ENCODE data around the gene SCO2. TPM values are rescaled to one million over a fixed set of nuclear protein-coding genes. Genes with fewer than 3 reads are reported as not detected.

SCO2 gene
- total and polyA plus RNA-seq, 9 of the 15 experiments (the other 6 are each of a cell fraction or from before 2014, with no cell fraction given), result 0.34 to 4.0 (median 1.1) TPM; not detected in 3

DNA sequence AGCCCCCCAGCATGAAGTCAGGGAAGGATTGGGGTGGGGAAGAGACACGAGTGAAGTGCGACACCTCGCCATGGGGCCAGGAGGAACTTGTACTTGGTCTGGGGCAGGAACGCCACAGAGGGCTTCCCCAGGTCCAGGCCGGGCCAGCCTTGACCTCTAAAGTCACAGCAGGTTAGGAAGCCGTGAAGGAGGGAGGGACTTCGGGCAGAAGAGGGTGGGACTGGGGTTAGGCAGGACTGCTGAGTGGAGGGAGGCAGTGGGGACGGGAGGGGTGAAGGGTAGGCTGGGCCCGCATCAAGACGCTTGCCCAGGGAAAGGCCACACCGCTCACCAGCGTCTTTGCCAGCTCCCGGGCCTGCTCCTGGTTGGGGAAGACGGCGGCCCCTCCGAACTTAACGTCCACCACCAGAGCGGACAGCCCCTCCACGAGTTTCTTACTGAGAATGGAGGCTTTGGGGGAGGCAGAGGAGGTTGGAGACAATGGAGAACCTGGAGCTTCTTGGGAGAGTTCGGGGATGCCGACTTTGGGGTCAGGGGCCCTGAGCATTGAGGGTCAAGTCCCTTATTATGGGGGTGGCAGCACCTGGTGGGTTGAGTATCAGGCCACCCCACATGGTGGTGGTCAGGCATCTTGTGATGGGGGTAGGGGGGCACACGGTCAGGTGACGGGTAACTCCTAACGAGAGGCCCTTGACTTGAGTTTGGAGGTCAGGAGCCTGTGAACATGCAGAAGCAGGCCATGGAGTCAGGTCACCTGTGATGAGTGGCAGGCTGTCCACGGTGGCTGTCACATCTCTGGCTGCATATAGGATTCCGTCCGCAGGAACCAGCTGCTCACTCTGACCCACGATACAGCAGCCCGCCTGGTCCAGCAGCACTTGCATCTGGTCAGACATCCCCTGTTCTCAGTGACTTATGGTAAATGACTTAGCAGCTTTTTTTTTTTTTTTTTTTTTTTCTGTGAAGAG is 1.7 kb upstream of the SCO2 start (continued):
- TF ChIP-seq, protein P1, sequence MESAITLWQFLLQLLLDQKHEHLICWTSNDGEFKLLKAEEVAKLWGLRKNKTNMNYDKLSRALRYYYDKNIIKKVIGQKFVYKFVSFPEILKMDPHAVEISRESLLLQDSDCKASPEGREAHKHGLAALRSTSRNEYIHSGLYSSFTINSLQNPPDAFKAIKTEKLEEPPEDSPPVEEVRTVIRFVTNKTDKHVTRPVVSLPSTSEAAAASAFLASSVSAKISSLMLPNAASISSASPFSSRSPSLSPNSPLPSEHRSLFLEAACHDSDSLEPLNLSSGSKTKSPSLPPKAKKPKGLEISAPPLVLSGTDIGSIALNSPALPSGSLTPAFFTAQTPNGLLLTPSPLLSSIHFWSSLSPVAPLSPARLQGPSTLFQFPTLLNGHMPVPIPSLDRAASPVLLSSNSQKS (CRISPR knock-in tag; IDR thresholded peaks at IDR 0.05), result no peak
- TF ChIP-seq ESRRA (IDR thresholded peaks at IDR 0.05; ENCODE audit: borderline replicate concordance, low read depth) (peak; percentile 74; the same call in 1 of the 2 replicates), ARID1B (IDR thresholded peaks at IDR 0.05) (no peak), ARID4B (CRISPR knock-in tag; IDR thresholded peaks at IDR 0.05) (0 out of 2 replicates have a peak, but pooled peaks have one; percentile 1), ZBTB8A (IDR thresholded peaks at IDR 0.05; ENCODE audit: partially characterized antibody) (no peak), XRCC3 (IDR thresholded peaks at IDR 0.05) (no peak), ZNF518B (CRISPR knock-in tag; IDR thresholded peaks at IDR 0.05) (no peak), BMI1 (IDR thresholded peaks at IDR 0.05; ENCODE audit: low read length) (no peak), SP1 (CRISPR knock-in tag; IDR thresholded peaks at IDR 0.05) (0 out of 2 replicates have a peak, but pooled peaks have one; percentile 22), FOXO4 (CRISPR knock-in tag; IDR thresholded peaks at IDR 0.05) (no peak), POLR2H (tag; IDR thresholded peaks at IDR 0.05; ENCODE audit: low read depth) (no peak), POLR2A (conservative IDR thresholded peaks at IDR 0.05) (peak; percentile 63), HDGF (IDR thresholded peaks at IDR 0.05) (peak; percentile 58), CBX8 (IDR thresholded peaks at IDR 0.05; ENCODE audit: borderline replicate concordance, extremely low read depth, low read depth, low read length, poor library complexity, severe bottlenecking) (no peak), MTA2 (IDR thresholded peaks at IDR 0.05; ENCODE audit: low read depth) (no peak; the same call in 1 of the 2 replicates)
- TF ChIP-seq, protein P2, sequence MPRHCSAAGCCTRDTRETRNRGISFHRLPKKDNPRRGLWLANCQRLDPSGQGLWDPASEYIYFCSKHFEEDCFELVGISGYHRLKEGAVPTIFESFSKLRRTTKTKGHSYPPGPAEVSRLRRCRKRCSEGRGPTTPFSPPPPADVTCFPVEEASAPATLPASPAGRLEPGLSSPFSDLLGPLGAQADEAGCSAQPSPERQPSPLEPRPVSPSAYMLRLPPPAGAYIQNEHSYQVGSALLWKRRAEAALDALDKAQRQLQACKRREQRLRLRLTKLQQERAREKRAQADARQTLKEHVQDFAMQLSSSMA (CRISPR knock-in tag; IDR thresholded peaks at IDR 0.05), result no peak
